Left ventricle myocardium superior (tissue), 1 donor: ENCODE results near the gene HSF2BP. TPM values are rescaled to one million over a fixed set of nuclear protein-coding genes. Genes with fewer than 3 reads are reported as not detected.
A peak's percentile ranks its signal among the peaks of the same experiment; 100 is the strongest.
"Not testable (repeated sequence)": the region's sequence is repeated elsewhere in the genome, so short reads cannot be mapped to it uniquely, and the experiment has no call there.

Source experiments
- ATAC-seq: fragments of 200-7000 bp; cut with Tn5 transposase; one replicate; pipeline ENCODE4 v1.9.1; 2020; ENCODE audit warnings: mild to moderate bottlenecking, moderate library complexity
- DNase-seq: peaks from one replicate; pipeline ENCODE4 v3.0.0-alpha.2; 2020
- intact Hi-C: fragments of 100-400 bp; cut with micrococcal nuclease; formaldehyde crosslinking; loops from one replicate; pipeline ENCODE4 v1.11.0; 2022
- total RNA-seq: library from RNA; stranded (reverse); fragmentation: NEBNext Ultra II Directional; extraction: Animal tissue kit (Norgen Biotek cat#: 25700); gene quantifications from one replicate; pipeline ENCODE4 v1.2.1, GENCODE V29; 2021
- donor health status: DM: no; HTN: yes; CAD: no; lungs with severe emphysema.

Gene HSF2BP
- total RNA-seq, 1 donor from 2014 or later = not detected

- intact Hi-C loops = no loop called here
- no peak for DNase-seq
- ATAC-seq = no peak
Measured at GRCh38 chr21:43581453-43581852, 77.8 kb downstream of the HSF2BP start.

- ATAC-seq (peak; percentile 68), DNase-seq (no peak)
- intact Hi-C loops = no loop called here
Measured at GRCh38 chr21:43578677-43579303, 80.5 kb downstream of the HSF2BP start.

DNA sequence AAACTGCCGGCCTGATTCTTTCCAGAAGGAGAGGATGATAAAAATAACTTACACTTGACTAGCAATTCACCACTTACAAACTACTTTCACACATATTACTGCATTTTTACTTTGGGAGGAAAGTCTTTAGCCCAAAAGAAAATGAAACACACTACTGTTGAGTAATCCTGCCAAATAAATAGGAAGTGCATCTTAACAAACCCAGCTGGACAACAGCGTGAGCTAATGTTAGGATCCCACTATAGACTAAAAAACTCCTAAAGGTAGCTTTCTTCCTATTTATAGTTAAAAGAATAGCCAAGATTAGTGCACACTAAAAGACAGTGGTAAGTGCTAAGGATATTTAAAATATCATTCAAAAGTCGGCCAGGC is 83.8 kb downstream of the HSF2BP start:
- ATAC-seq (no peak), DNase-seq (no peak)
- intact Hi-C loops = no loop called here

DNA sequence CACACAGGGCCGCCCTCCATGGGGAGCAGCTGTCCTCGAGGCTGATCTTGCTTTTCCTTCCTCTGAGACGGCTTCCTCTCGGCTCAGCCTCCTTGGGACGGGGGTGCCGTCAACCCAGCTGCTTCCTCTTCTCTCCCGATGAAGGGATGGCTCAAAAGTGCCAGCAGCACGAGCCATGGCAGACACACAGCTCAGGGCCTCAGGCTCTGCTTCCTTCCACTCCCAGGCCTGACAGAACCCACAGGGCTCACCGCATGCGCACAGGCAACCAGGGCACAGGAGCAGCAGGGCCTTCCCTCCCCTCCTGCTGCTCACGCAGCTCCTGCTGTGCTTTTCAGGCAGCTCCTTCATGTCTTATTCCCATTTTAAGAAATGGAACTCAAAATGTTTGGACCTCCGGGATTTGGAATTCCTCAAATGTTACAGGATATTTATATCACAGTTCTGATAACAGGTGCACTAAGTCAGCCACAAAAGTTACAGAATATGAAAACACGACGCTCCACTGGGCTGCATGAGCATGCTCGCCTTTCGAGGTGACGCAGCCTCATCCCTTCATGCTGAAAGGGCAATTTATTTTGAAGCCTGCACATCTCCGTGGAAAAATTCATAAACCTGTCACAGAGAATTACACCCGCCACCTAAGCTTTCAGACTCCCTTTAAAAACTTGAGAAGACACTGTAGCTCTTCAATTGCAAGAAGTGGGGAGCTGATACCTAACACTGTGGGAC is 84.4 kb downstream of the HSF2BP start:
- ATAC-seq (peak; percentile 62), DNase-seq (peak; percentile 68)
- intact Hi-C loops = no loop called here

DNA sequence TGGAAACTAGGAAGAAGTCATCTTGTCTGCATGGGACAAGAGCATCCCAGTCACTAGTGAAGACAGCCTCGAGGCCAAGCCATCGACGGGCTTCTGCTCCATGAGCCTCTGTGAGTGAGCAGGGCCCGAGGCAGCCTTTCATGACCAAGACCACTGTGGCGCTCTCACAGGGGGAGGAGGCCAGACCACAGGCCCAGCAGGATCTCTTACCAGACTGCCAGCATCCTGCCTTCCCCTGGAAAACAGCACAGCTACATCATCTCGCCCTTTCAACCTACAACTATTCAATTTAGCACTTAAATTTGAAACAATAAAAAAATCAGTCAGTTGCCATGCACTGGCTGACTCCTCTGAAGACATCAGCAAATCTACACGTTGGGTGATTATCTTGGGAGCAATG is 85.4 kb downstream of the HSF2BP start:
- intact Hi-C loops = no loop called here
- ATAC-seq (no peak), DNase-seq (no peak)

GRCh38 chr21:43572446-43572845 is 86.8 kb downstream of the HSF2BP start:
- intact Hi-C loops = no loop called here
- DNase-seq (no peak), ATAC-seq (no peak)

DNA sequence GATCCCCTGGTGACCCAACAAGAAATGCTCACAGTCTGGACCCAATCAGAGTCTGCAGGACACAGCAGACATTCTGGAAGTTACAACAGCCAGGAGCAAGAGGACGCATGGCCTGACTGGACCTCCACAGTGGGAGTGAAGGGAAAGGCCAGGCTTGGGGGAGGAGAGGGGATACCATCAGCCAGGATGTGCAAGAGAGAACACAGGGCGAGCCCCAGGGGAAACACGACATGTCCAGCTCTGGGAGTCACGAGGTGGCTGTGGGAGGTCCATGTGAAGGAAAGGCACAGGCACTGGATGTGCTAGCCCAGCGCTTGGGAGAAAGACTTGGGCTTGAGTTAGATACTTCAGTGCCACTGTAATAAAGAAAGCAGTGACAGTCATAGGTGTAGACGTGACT is 87.3 kb downstream of the HSF2BP start:
- ATAC-seq (peak; percentile 24), DNase-seq (no peak)
- intact Hi-C loops = no loop called here

DNA sequence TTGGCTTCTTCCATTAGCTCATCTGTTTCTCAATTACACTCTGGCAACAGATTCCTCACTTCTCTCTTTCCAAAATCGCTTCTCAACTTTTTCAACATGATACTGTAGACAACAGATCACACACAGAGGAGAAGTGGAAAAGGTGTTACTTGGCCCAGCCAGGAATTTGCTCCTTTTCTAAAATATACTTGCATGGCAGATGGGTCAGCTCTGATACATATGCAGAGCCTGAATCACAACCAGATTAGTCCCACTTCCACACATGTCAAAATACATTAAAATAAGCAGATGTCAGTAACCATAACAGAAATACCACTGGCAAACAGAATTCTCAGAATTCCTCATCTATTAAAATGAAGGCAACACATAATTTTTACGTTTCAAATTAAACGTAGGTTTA is 89.1 kb downstream of the HSF2BP start:
- DNase-seq, ATAC-seq, intact Hi-C loops: not testable (repeated sequence)

DNA sequence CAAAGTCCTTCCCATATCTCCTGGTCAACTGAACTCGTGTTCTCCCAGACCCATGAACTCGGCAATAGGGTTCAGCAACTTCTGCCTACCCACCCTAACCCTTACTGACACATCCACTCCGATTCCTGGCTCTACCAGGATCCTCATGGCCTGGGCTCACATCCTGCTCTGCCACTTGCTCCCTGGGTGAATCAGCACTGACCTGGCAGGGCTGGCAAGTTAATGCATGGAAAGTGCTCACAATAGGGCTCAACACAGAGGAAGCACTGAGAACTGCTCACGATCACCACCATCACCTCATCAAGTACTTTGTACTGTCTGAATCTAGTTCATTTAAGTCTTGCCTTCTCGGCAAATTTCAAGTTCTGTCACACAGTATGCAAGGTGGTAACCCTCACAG is 96.8 kb downstream of the HSF2BP start:
- ATAC-seq, DNase-seq, intact Hi-C loops: not testable (repeated sequence)

DNA sequence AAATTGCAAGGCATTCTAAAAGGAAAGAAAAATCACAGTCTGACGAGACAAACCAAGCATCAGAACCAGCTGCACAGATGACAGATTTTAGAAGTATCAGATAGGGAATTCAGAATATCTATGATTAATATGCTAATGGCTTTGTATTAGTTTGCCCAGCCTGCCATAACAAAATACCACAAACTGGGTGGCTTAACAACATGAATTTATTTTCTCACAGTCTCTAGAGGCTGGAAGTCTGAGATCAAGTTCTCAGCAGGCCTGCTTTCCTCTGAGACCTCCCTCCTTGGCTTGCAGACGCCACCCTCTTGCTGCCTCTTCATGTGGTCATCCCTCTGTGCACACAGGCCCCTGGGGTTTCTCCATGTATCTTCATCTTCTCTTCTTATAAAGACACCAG is 118.7 kb downstream of the HSF2BP start:
- intact Hi-C loops, ATAC-seq, DNase-seq: not testable (repeated sequence)

DNA sequence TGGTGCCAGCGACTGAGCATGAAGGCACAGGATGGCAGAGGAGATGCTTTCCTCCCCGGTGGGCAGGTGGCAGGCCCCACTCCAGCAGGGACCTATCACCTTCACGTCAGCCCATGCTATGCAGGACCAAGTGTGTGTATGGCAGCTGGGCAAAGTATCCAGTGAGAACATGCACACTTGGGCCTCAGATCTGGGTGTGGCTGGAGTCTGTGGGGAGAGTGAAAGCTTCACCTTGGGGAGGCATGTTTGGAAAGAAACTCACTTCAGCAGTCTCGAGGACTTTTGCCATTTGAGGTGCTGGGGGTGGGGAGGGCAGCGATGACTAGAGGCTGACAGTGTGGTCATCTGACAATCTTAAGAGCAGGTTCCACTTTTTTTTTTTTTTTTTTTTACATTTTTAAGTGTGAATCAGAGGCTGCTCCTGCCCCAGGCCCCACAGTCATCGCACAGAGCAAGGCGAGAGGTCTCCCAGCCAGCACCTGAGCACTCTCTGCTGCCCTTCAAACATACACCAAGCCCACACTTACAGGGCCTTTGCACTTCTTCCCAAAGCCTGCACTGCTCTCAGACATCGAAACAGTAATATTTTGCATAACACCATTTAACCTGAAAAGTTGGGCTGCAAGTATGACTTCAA is 136.7 kb downstream of the HSF2BP start:
- DNase-seq, intact Hi-C loops, ATAC-seq: not testable (repeated sequence)

DNA sequence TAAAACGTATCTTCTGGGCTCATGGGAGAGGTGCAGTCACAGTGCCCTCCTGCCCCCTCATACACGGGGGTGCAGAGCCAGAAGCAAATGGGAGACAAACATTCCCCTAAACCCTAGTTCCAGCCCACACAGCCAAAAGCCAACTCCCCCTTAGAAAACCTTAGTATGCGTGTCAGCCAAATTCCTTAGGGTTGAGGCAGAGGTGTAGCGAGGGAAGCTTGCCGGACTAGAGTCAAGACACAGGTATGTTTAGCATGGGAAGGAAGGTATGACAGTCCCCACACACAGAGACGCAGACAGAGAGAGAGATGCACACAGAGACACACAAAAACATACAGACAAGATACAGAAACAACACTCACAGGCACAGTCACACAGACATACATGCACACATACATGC is 141.6 kb downstream of the HSF2BP start:
- ATAC-seq, intact Hi-C loops, DNase-seq: not testable (repeated sequence)

DNA sequence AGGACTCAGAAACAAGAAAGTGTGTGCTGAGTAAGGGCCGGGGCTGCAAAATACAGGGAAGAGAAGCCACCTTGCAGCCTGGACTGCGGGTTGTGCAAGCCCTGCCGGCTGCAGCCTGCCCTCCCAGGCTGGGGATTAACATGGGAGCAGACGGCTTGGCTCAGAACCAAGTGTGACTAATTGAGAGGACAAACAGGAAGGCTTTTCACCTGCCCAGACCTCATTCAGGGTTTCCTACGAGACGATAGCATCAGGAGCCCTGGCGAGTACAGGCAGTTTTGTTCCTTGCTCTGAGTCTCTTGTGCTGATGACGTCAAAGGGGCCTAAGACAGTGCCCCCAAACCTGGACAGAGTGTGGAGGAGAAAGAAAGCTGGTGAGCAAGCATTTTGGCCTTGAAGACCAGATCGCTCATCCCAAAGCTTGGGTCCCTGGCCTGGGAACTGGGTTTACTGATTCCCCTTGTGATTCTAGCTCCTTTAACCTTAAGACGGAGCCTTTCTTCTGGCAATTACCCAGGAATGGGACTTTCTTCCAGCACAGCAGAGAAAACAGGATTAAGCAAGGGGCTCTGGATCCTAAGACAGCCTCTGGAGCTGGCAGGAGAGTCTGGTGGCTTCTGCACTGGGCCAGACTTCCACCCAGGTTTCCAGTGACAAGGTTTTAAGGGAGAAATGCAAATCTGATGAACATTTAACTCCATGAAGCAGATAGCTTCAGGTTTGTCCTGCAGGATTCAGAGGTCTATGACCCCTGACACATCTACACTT is 142.2 kb downstream of the HSF2BP start:
- intact Hi-C loops, DNase-seq: not testable (repeated sequence)
- ATAC-seq = peak; percentile 93

GRCh38 chr21:43516295-43516847 is 142.9 kb downstream of the HSF2BP start:
- ATAC-seq, DNase-seq, intact Hi-C loops: not testable (repeated sequence)

DNA sequence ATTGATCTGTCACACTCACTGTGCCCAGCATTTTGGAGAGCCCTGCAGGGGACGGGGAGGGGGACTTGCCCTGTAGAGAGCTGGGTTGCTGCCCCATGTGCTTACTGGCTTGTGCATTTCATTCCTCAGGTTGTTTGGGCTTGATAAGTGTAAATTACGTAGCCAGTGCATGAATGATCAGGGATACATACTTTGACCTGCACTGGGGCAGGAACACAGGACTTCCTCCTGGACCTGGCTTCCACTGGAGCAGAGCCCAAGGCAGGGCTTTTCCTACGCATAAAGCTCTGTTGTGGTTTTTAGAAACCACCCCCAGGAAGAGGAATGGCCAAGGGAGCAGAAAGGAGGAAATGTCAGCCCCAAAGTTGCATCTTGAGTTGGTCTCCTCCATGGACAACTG is 144.5 kb downstream of the HSF2BP start:
- ATAC-seq, intact Hi-C loops, DNase-seq: not testable (repeated sequence)

- ATAC-seq = not testable (repeated sequence)
Measured at GRCh38 chr21:43513023-43513422, 146.3 kb downstream of the HSF2BP start.

DNA sequence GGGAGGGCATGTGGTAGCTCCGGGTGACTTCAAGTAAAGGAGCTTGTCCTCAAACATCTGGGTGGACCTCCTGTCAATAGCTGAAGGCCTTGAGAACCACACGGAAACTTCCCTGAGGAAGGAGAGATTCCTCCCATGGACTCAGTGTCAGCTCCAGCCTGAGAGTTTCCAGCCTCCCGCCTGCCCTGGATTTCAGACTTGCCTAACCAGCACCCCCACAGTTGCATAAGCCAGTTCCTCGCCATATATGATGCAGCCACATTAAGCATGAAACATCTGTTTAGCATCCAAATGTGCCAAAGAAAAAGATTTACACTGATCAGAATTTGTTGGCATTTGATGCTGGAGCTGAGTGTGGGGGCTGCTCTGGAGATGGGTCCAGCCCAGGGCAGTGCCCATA is 148.1 kb downstream of the HSF2BP start:
- ATAC-seq, DNase-seq, intact Hi-C loops: not testable (repeated sequence)

More at GRCh38 chr21:43513023-43513422, 146.3 kb downstream of the HSF2BP start:
- intact Hi-C loops, DNase-seq: not testable (repeated sequence)

GRCh38 chr21:43510669-43511068 is 148.6 kb downstream of the HSF2BP start:
- ATAC-seq = peak; percentile 52
- intact Hi-C loops, DNase-seq: not testable (repeated sequence)

DNA sequence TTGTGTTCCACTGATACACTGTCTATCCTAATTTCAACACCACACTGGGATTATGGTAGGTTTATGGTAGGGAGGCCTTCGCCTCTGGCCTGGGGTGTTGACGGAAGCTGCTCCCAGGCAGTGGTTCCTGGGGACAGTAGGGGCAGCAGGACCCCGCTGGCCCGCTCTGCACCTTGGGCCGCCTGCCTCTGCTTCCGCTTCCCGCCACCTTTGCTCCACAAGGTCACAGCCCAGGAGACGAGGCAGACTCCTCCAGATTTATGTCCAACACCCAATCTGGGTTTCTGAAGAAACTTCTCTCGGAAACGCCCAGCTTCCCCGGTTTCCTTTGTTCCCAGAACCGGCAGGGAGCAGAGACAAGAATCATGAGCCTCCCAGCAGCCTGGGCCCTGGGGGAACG is 155.4 kb downstream of the HSF2BP start:
- intact Hi-C loops, DNase-seq: not testable (repeated sequence)
- peak; percentile 40 for ATAC-seq
